Measurements from ENCODE around the gene MEIOB. TPM values are rescaled to one million over a fixed set of nuclear protein-coding genes. Genes with fewer than 3 reads are reported as not detected.

Gene MEIOB
- total RNA-seq, 2 experiments from 2014 or later: 0.27 TPM; not detected in 1

GRCh38 chr16:1794908-1795666, 76.9 kb downstream of the MEIOB start:
- H3K4me3 Mint-ChIP-seq: no peak overlapping the region
- no peaks in the 10 kb centered on the region for H3K4me1 Mint-ChIP-seq
- DNase-seq: no peak
- H3K36me3 Mint-ChIP-seq: peaks cover 5% of the 10 kb centered on the region
- H3K9me3 Mint-ChIP-seq: peaks cover 9% of the 10 kb centered on the region
- no peaks in the 10 kb centered on the region for H3K27me3 Mint-ChIP-seq
- no peak overlapping the region for H3K27ac Mint-ChIP-seq

GRCh38 chr16:1794221-1794871, 77.6 kb downstream of the MEIOB start:
- Mint-ChIP-seq H3K4me1 (no peaks in the 10 kb centered on the region), H3K4me3 (no peak overlapping the region), H3K27me3 (no peaks in the 10 kb centered on the region), H3K27ac (no peak overlapping the region), H3K9me3 (peaks cover 7% of the 10 kb centered on the region), H3K36me3 (peaks cover 5% of the 10 kb centered on the region)
- no peak for DNase-seq

GRCh38 chr16:1793578-1794220, 78.3 kb downstream of the MEIOB start, which contains the start of gene IGFALS:
Gene IGFALS (minus strand): TSS chr16:1793705. CDS start chr16:1793652, 53 bp downstream.
- H3K27me3 Mint-ChIP-seq: no peaks in the 10 kb centered on the region

GRCh38 chr16:1792836-1793577, 79.0 kb downstream of the MEIOB start:
- H3K36me3 Mint-ChIP-seq: peaks cover 5% of the 10 kb centered on the region
- no peak overlapping the region for H3K4me3 Mint-ChIP-seq
- DNase-seq: no peak
- H3K27ac Mint-ChIP-seq: no peak overlapping the region
- peaks cover 5% of the 10 kb centered on the region for H3K9me3 Mint-ChIP-seq
- no peaks in the 10 kb centered on the region for H3K4me1 Mint-ChIP-seq
- no peaks in the 10 kb centered on the region for H3K27me3 Mint-ChIP-seq

More at GRCh38 chr16:1793578-1794220, 78.3 kb downstream of the MEIOB start, which contains the start of gene IGFALS:
- no peak for DNase-seq
- no peak within 1 kb of the TSS for H3K4me3 Mint-ChIP-seq
- no peaks in the 10 kb centered on the region for H3K4me1 Mint-ChIP-seq
- peaks cover 5% of the 10 kb centered on the region for H3K36me3 Mint-ChIP-seq
- H3K9me3 Mint-ChIP-seq: peaks cover 5% of the 10 kb centered on the region
- no peak within 1 kb of the TSS for H3K27ac Mint-ChIP-seq

GRCh38 chr16:1791943-1792812, 79.8 kb downstream of the MEIOB start:
- no peak for DNase-seq
- peaks cover 1% of the 10 kb centered on the region for H3K9me3 Mint-ChIP-seq

GRCh38 chr16:1791256-1791942, 80.6 kb downstream of the MEIOB start:
- no peak overlapping the region for H3K27ac Mint-ChIP-seq
- no peak overlapping the region for H3K4me3 Mint-ChIP-seq
- H3K4me1 Mint-ChIP-seq: no peaks in the 10 kb centered on the region
- no peaks in the 10 kb centered on the region for H3K9me3 Mint-ChIP-seq
- no peaks in the 10 kb centered on the region for H3K27me3 Mint-ChIP-seq
- no peak for DNase-seq
- peaks cover 2% of the 10 kb centered on the region for H3K36me3 Mint-ChIP-seq

More at GRCh38 chr16:1791943-1792812, 79.8 kb downstream of the MEIOB start:
- Mint-ChIP-seq H3K4me1 (no peaks in the 10 kb centered on the region), H3K27me3 (no peaks in the 10 kb centered on the region), H3K27ac (no peak overlapping the region), H3K36me3 (peaks cover 4% of the 10 kb centered on the region), H3K4me3 (no peak overlapping the region)

GRCh38 chr16:1790611-1791255, 81.2 kb downstream of the MEIOB start:
- Mint-ChIP-seq H3K4me3 (no peak overlapping the region), H3K9me3 (no peaks in the 10 kb centered on the region), H3K36me3 (peaks cover 2% of the 10 kb centered on the region), H3K27ac (no peak overlapping the region), H3K27me3 (no peaks in the 10 kb centered on the region), H3K4me1 (peaks cover under 1% of the 10 kb centered on the region)
- no peak for DNase-seq

- H3K4me3 Mint-ChIP-seq: no peak overlapping the region
- no peaks in the 10 kb centered on the region for H3K9me3 Mint-ChIP-seq
- no peaks in the 10 kb centered on the region for H3K27me3 Mint-ChIP-seq
- no peak for DNase-seq
- H3K27ac Mint-ChIP-seq: no peak overlapping the region
- peaks cover 3% of the 10 kb centered on the region for H3K4me1 Mint-ChIP-seq
- peaks cover 2% of the 10 kb centered on the region for H3K36me3 Mint-ChIP-seq
Measured at GRCh38 chr16:1790261-1790610, 81.7 kb downstream of the MEIOB start.

- Mint-ChIP-seq H3K4me1 (peaks cover 5% of the 10 kb centered on the region), H3K9me3 (no peaks in the 10 kb centered on the region), H3K27me3 (no peaks in the 10 kb centered on the region), H3K4me3 (no peak overlapping the region), H3K27ac (no peak overlapping the region), H3K36me3 (peaks cover 2% of the 10 kb centered on the region)
- DNase-seq: no peak
Measured at GRCh38 chr16:1789643-1790045, 82.3 kb downstream of the MEIOB start.

GRCh38 chr16:1788708-1789100, 83.3 kb downstream of the MEIOB start:
- H3K9me3 Mint-ChIP-seq: no peaks in the 10 kb centered on the region
- no peak overlapping the region for H3K27ac Mint-ChIP-seq
- peaks cover 6% of the 10 kb centered on the region for H3K36me3 Mint-ChIP-seq
- peaks cover 7% of the 10 kb centered on the region for H3K4me1 Mint-ChIP-seq
- no peaks in the 10 kb centered on the region for H3K27me3 Mint-ChIP-seq
- no peak overlapping the region for H3K4me3 Mint-ChIP-seq
- no peak for DNase-seq

- H3K9me3 Mint-ChIP-seq: no peaks in the 10 kb centered on the region
- no peaks in the 10 kb centered on the region for H3K27me3 Mint-ChIP-seq
- DNase-seq: no peak
- no peak overlapping the region for H3K4me3 Mint-ChIP-seq
- peaks cover 10% of the 10 kb centered on the region for H3K36me3 Mint-ChIP-seq
- peaks cover 7% of the 10 kb centered on the region for H3K4me1 Mint-ChIP-seq
- no peak overlapping the region for H3K27ac Mint-ChIP-seq
Measured at GRCh38 chr16:1788095-1788707, 83.8 kb downstream of the MEIOB start.

GRCh38 chr16:1787322-1788094, 84.5 kb downstream of the MEIOB start:
- H3K27me3 Mint-ChIP-seq: no peaks in the 10 kb centered on the region
- H3K9me3 Mint-ChIP-seq: no peaks in the 10 kb centered on the region
- no peak overlapping the region for H3K27ac Mint-ChIP-seq
- H3K36me3 Mint-ChIP-seq: peaks cover 10% of the 10 kb centered on the region
- H3K4me3 Mint-ChIP-seq: no peak overlapping the region
- no peak for DNase-seq
- H3K4me1 Mint-ChIP-seq: peaks cover 7% of the 10 kb centered on the region

GRCh38 chr16:1787056-1787321, 85.0 kb downstream of the MEIOB start:
- DNase-seq: no peak
- H3K27ac Mint-ChIP-seq: no peak overlapping the region
- no peaks in the 10 kb centered on the region for H3K27me3 Mint-ChIP-seq
- no peak overlapping the region for H3K4me3 Mint-ChIP-seq
- H3K36me3 Mint-ChIP-seq: peaks cover 10% of the 10 kb centered on the region
- peaks cover 7% of the 10 kb centered on the region for H3K4me1 Mint-ChIP-seq
- H3K9me3 Mint-ChIP-seq: no peaks in the 10 kb centered on the region
